ENCODE measurements around the gene MYH3. TPM values are rescaled to one million over a fixed set of nuclear protein-coding genes. Genes with fewer than 3 reads are reported as not detected.
A peak's percentile ranks its signal among the peaks of the same experiment; 100 is the strongest.
"Not testable (repeated sequence)": the region's sequence is repeated elsewhere in the genome, so short reads cannot be mapped to it uniquely, and the experiment has no call there.

Gene MYH3
- polyA plus RNA-seq, 1 donor (not counting 4 experiments of a cell fraction or from before 2014, with no cell fraction given) = 0.83 TPM

DNA sequence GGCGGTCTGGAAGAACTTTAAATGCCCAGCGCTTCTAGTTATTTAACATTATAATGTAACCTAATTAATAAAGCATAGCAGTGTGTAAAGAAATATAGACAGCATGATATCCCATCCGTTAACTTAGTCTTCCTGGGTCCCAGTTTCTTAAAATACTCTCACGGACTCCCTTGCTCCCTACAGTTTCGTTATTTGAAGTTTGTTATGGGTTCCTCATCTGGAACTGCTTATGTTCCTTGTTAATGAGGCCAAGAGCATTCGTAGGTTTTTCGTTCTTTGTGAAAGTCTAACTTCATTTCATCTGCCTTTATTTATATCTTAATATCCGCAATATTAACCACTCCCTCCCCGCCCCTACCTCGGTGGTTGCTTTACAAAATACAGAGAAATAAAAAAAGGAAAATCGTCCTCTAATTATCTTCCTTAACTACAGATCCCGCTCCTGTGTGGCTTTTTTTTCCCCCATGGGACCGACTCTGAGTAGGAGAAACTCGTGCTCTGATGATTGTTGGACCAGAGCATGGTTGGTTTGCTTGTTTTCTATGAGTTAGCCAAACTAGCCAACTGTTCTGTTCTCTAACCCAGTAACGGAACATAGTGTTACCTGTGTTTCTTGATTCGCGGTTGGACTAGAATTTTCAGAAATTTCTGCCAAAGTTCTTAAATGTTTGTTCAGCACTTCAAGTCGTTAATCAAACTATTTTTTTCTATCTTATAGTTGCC, 41.1 kb upstream of the MYH3 start:
- DNase-seq (ENCODE audit: low read depth, low spot score) = no peak
- dilution Hi-C loops (cut with MboI; ENCODE audit: extremely low pct_ligation_motif_present, low sequenced_read_pairs) = no loop called here
- Histone ChIP-seq H3K9ac (ENCODE audit: control insufficient read depth, extremely low read depth, insufficient read depth, low read length) (peak overlapping the region; percentile 90), H3K4me1 (ENCODE audit: control insufficient read depth, extremely low read depth, insufficient read depth, low read length) (peaks cover 19% of the 10 kb centered on the region), H3K4me3 (ENCODE audit: control insufficient read depth in 2 of 3, extremely low read depth in 1 of 3, insufficient read depth in 2 of 3, low read depth in 1 of 3, low read length in 3 of 3) (peak overlapping the region; percentile 84 to 95 (median 90)), H3K27ac (ENCODE audit: control insufficient read depth, insufficient read depth, low read length) (peak overlapping the region; percentile 86), H3K36me3 (ENCODE audit: control insufficient read depth in 2 of 2, extremely low read depth in 1 of 2, insufficient read depth in 2 of 2, low read length in 2 of 2) (peaks cover 4% of the 10 kb centered on the region in 2 experiments), H3K79me2 (ENCODE audit: control insufficient read depth, insufficient read depth, low read length) (peaks cover 65% of the 10 kb centered on the region), H3K9me3 (ENCODE audit: control insufficient read depth, low read depth, low read length) (no peaks in the 10 kb centered on the region), H3K4me2 (ENCODE audit: control insufficient read depth, extremely low read depth, insufficient read depth, low read depth, low read length) (peak overlapping the region; percentile 86), H3K27me3 (ENCODE audit: control insufficient read depth, extremely low read depth, insufficient read depth, low read length) (no peaks in the 10 kb centered on the region), H2AFZ (ENCODE audit: control insufficient read depth, low read length) (peak overlapping the region; percentile 77), H4K20me1 (ENCODE audit: control insufficient read depth, extremely low read depth, insufficient read depth, low read length) (no peaks in the 10 kb centered on the region), H3K9me1 (ENCODE audit: control insufficient read depth, extremely low read depth, insufficient read depth, low read length) (no peaks in the 10 kb centered on the region)
- FAIRE-seq = no peak
- no peak for TF ChIP-seq EZH2 (IDR thresholded peaks at IDR 0.05; ENCODE audit: low read length)
- TF ChIP-seq, protein P1, sequence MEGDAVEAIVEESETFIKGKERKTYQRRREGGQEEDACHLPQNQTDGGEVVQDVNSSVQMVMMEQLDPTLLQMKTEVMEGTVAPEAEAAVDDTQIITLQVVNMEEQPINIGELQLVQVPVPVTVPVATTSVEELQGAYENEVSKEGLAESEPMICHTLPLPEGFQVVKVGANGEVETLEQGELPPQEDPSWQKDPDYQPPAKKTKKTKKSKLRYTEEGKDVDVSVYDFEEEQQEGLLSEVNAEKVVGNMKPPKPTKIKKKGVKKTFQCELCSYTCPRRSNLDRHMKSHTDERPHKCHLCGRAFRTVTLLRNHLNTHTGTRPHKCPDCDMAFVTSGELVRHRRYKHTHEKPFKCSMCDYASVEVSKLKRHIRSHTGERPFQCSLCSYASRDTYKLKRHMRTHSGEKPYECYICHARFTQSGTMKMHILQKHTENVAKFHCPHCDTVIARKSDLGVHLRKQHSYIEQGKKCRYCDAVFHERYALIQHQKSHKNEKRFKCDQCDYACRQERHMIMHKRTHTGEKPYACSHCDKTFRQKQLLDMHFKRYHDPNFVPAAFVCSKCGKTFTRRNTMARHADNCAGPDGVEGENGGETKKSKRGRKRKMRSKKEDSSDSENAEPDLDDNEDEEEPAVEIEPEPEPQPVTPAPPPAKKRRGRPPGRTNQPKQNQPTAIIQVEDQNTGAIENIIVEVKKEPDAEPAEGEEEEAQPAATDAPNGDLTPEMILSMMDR (optimal IDR thresholded peaks at IDR 0.05 in 1 of 3, IDR thresholded peaks at IDR 0.05 in 1 of 3, conservative IDR thresholded peaks at IDR 0.05 in 1 of 3; ENCODE audit: extremely low read depth in 1 of 3, insufficient read depth in 2 of 3, low read length in 3 of 3) = no peak

- Histone ChIP-seq H3K4me2 (ENCODE audit: control insufficient read depth, extremely low read depth, insufficient read depth, low read depth, low read length) (peak within 1 kb of the TSS; percentile 95), H3K4me1 (ENCODE audit: control insufficient read depth, extremely low read depth, insufficient read depth, low read length) (peaks cover 17% of the 10 kb centered on the region), H3K27me3 (ENCODE audit: control insufficient read depth, extremely low read depth, insufficient read depth, low read length) (no peaks in the 10 kb centered on the region), H4K20me1 (ENCODE audit: control insufficient read depth, extremely low read depth, insufficient read depth, low read length) (no peaks in the 10 kb centered on the region), H3K9me1 (ENCODE audit: control insufficient read depth, extremely low read depth, insufficient read depth, low read length) (no peaks in the 10 kb centered on the region), H3K9me3 (ENCODE audit: control insufficient read depth, low read depth, low read length) (no peaks in the 10 kb centered on the region), H2AFZ (ENCODE audit: control insufficient read depth, low read length) (peak within 1 kb of the TSS; percentile 84), H3K4me3 (ENCODE audit: control insufficient read depth in 2 of 3, extremely low read depth in 1 of 3, insufficient read depth in 2 of 3, low read depth in 1 of 3, low read length in 3 of 3) (peak within 1 kb of the TSS; percentile 84 to 95 (median 90)), H3K36me3 (ENCODE audit: control insufficient read depth in 2 of 2, extremely low read depth in 1 of 2, insufficient read depth in 2 of 2, low read length in 2 of 2) (peaks cover 8 to 13% of the 10 kb centered on the region in 2 experiments), H3K27ac (ENCODE audit: control insufficient read depth, insufficient read depth, low read length) (peak within 1 kb of the TSS; percentile 86), H3K9ac (ENCODE audit: control insufficient read depth, extremely low read depth, insufficient read depth, low read length) (peak within 1 kb of the TSS; percentile 90), H3K79me2 (ENCODE audit: control insufficient read depth, insufficient read depth, low read length) (peaks cover 66% of the 10 kb centered on the region)
- FAIRE-seq (peak; percentile 77), DNase-seq (ENCODE audit: low read depth, low spot score) (peak; percentile 40)
- dilution Hi-C loops (cut with MboI; ENCODE audit: extremely low pct_ligation_motif_present, low sequenced_read_pairs) = no loop called here
- TF ChIP-seq, protein P1 (optimal IDR thresholded peaks at IDR 0.05 in 1 of 3, IDR thresholded peaks at IDR 0.05 in 1 of 3, conservative IDR thresholded peaks at IDR 0.05 in 1 of 3; ENCODE audit: extremely low read depth in 1 of 3, insufficient read depth in 2 of 3, low read length in 3 of 3) = peak; percentile 36 to 50 (median 47)
- TF ChIP-seq EZH2 (IDR thresholded peaks at IDR 0.05; ENCODE audit: low read length) = no peak
These were observed 40.3 kb upstream of the MYH3 start, which contains the start of the genes ADPRM and SCO1 for GRCh38 chr17:10697092-10698081. Gene ADPRM, plus strand, starts transcription at chr17:10697594. Its CDS starts 7,333 bp downstream, at chr17:10704927. Gene SCO1, minus strand, starts transcription at chr17:10697533. Its CDS starts 26 bp downstream, at chr17:10697507.

- Histone ChIP-seq H3K4me2 (ENCODE audit: control insufficient read depth, extremely low read depth, insufficient read depth, low read depth, low read length) (peak overlapping the region; percentile 95), H3K79me2 (ENCODE audit: control insufficient read depth, insufficient read depth, low read length) (peaks cover 69% of the 10 kb centered on the region), H3K4me1 (ENCODE audit: control insufficient read depth, extremely low read depth, insufficient read depth, low read length) (peaks cover 13% of the 10 kb centered on the region), H3K4me3 (ENCODE audit: control insufficient read depth in 2 of 3, extremely low read depth in 1 of 3, insufficient read depth in 2 of 3, low read depth in 1 of 3, low read length in 3 of 3) (peak overlapping the region; percentile 84 to 95 (median 90)), H3K27ac (ENCODE audit: control insufficient read depth, insufficient read depth, low read length) (peak overlapping the region; percentile 86), H3K36me3 (ENCODE audit: control insufficient read depth in 2 of 2, extremely low read depth in 1 of 2, insufficient read depth in 2 of 2, low read length in 2 of 2) (peaks cover 14 to 22% of the 10 kb centered on the region in 2 experiments), H3K9ac (ENCODE audit: control insufficient read depth, extremely low read depth, insufficient read depth, low read length) (peak overlapping the region; percentile 90)
- FAIRE-seq; dilution Hi-C loops (cut with MboI; ENCODE audit: extremely low pct_ligation_motif_present, low sequenced_read_pairs); H3K27me3 ChIP-seq (ENCODE audit: control insufficient read depth, extremely low read depth, insufficient read depth, low read length); DNase-seq (ENCODE audit: low read depth, low spot score); H3K9me3 ChIP-seq (ENCODE audit: control insufficient read depth, low read depth, low read length); H2AFZ ChIP-seq (ENCODE audit: control insufficient read depth, low read length); H3K9me1 ChIP-seq (ENCODE audit: control insufficient read depth, extremely low read depth, insufficient read depth, low read length); H4K20me1 ChIP-seq (ENCODE audit: control insufficient read depth, extremely low read depth, insufficient read depth, low read length): not testable (repeated sequence)
These were observed 38.8 kb upstream of the MYH3 start for GRCh38 chr17:10695875-10696407.
